ENCODE measurements around the gene CADPS.

GRCh38 chr3:62615258-62615849 is 259.9 kb downstream of the CADPS start:
- TF ChIP-seq POLR2AphosphoS5 (IDR thresholded peaks at IDR 0.05; ENCODE audit: low read depth, low read length), result no peak
- TF ChIP-seq TAF1 (IDR thresholded peaks at IDR 0.05; ENCODE audit: borderline replicate concordance, insufficient read depth, low read length), result no peak
- TF ChIP-seq REST (IDR thresholded peaks at IDR 0.05; ENCODE audit: insufficient read depth in 1 of 2, low read depth in 2 of 2, low read length in 2 of 2), result no peak

Data from PFSK-1 (cell line).